Measurements from ENCODE around the gene RFPL4A.

DNA sequence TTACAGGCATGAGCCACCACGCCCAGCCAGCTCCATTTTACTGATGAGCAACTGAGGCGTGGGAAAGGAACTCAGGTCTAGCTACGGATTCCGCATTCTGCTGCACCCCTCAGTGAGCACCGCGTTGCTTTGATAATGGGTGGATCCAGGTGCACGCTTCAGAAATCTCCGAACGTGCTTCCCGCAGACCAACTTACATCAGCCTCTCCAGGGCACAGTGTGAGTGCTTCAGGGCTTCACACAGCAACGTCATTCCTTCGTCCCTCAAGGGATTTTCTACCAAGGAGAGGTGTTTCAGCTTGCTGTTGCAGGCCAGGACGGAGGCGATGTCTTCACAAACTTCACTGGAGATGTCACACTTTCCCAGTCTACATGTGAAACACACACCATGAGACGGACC, 42.4 kb upstream of the RFPL4A start:
- TF ChIP-seq POLR2A (IDR thresholded peaks at IDR 0.05; ENCODE audit: low read depth, low read length): no peak
- no peak for TF ChIP-seq POLR2AphosphoS5 (IDR thresholded peaks at IDR 0.05; ENCODE audit: low read depth, low read length)

Data from GM12892 (cell line).